Right atrium auricular region (tissue), 2 donors: ENCODE results near the gene TMEM167B. TPM values are rescaled to one million over a fixed set of nuclear protein-coding genes. Genes with fewer than 3 reads are reported as not detected.
"Not testable (repeated sequence)": the region's sequence is repeated elsewhere in the genome, so short reads cannot be mapped to it uniquely, and the experiment has no call there.

Source experiments
- DNase-seq: peaks from one replicate; pipeline ENCODE4 v3.0.0-alpha.2; 2019; ENCODE audit warnings: low spot score
- H3K27ac ChIP-seq, 2 donors: fragments of 200-600 bp; sonication (generic); 1 replicate in 1 of 2; 2 replicates in 1 of 2; pipeline ENCODE4 v1.5.1; 2016 to 2019
- H3K27me3 ChIP-seq, 2 donors: fragments of 200-600 bp; sonication (generic); one replicate each; pipeline versions ENCODE4 v1.5.1 to v1.6.0; 2017 to 2019
- H3K36me3 ChIP-seq: fragments of 200-600 bp; sonication (generic); one replicate; pipeline ENCODE4 v1.5.1; 2016
- H3K4me1 ChIP-seq, 2 donors: fragments of 200-600 bp; sonication (generic); one replicate each; pipeline versions ENCODE4 v1.5.1 to v1.6.0; 2017 to 2019
- H3K4me3 ChIP-seq, 2 donors: fragments of 200-600 bp; sonication (generic); 1 replicate in 1 of 2; 2 replicates in 1 of 2; pipeline ENCODE4 v1.5.1; 2017 to 2019; ENCODE audit warnings: mild to moderate bottlenecking in 1 of 2, moderate library complexity in 1 of 2
- H3K9me3 ChIP-seq, 2 donors: fragments of 200-600 bp; sonication (generic); one replicate each; pipeline ENCODE4 v1.5.1; 2019
- CTCF ChIP-seq, 2 donors: fragments of 200-600 bp; sonication (generic); IDR thresholded peaks; one replicate each; pipeline ENCODE4 v1.5.1; 2019; ENCODE audit warnings: antibody characterized with exemption in 2 of 2
- total RNA-seq, 2 donors: library from RNA; depleted of rRNA; stranded (reverse); fragments of >200 nt; gene quantifications; one replicate each; pipeline ENCODE4 v1.1.0, GENCODE V29; 2016

TMEM167B gene
- total RNA-seq, 2 donors from 2014 or later, result 18.9 to 23.9 TPM

GRCh38 chr1:109138358-109138757 is 47.8 kb downstream of the TMEM167B start:
- Histone ChIP-seq H3K4me3 (no peak overlapping the region), H3K9me3 (no peaks in the 10 kb centered on the region), H3K27me3 (no peaks in the 10 kb centered on the region), H3K4me1 (peaks cover 0 to 16% of the 10 kb centered on the region in 2 donors), H3K36me3 (no peaks in the 10 kb centered on the region), H3K27ac (no peak overlapping the region)
- DNase-seq, result no peak
- TF ChIP-seq CTCF (IDR thresholded peaks at IDR 0.05), result no peak

- Histone ChIP-seq H3K27ac (no peak overlapping the region), H3K4me1 (no peaks in the 10 kb centered on the region), H3K27me3 (no peaks in the 10 kb centered on the region), H3K4me3 (no peak overlapping the region), H3K36me3 (no peaks in the 10 kb centered on the region), H3K9me3 (no peaks in the 10 kb centered on the region)
- no peak for DNase-seq
- TF ChIP-seq CTCF (IDR thresholded peaks at IDR 0.05), result no peak
Measured at GRCh38 chr1:109140392-109140791, 49.8 kb downstream of the TMEM167B start.

GRCh38 chr1:109142260-109142659 is 51.7 kb downstream of the TMEM167B start:
- no peak for DNase-seq
- no peak for TF ChIP-seq CTCF (IDR thresholded peaks at IDR 0.05)
- Histone ChIP-seq H3K36me3 (no peaks in the 10 kb centered on the region), H3K27ac (no peak overlapping the region), H3K4me1 (no peaks in the 10 kb centered on the region), H3K9me3 (no peaks in the 10 kb centered on the region), H3K27me3 (no peaks in the 10 kb centered on the region), H3K4me3 (no peak overlapping the region)

GRCh38 chr1:109142725-109143124 is 52.2 kb downstream of the TMEM167B start:
- not testable (repeated sequence) for H3K27me3 ChIP-seq, H3K27ac ChIP-seq, H3K4me1 ChIP-seq, DNase-seq, H3K4me3 ChIP-seq, H3K9me3 ChIP-seq, H3K36me3 ChIP-seq

Other genes starting within 250 kb of the TMEM167B start
- gene AKNAD1, start 233.7 kb upstream of the TMEM167B start, total RNA-seq, result not detected
- 10 to 100 TPM in 1 of 2 donors, 1 to 10 TPM in 1; 7.9 to 17.2 TPM for gene GPSM2, start 213.8 kb upstream of the TMEM167B start, total RNA-seq
- gene CLCC1, start 127.3 kb upstream of the TMEM167B start, total RNA-seq, result 10 to 100 TPM; 19.7 to 20.5 TPM
- gene WDR47, start 48.7 kb upstream of the TMEM167B start, total RNA-seq, result 10 to 100 TPM; 14.0 to 22.4 TPM
- 10 to 100 TPM; 32.2 to 35.9 TPM for gene TAF13, start 14.8 kb upstream of the TMEM167B start, total RNA-seq
- gene ELAPOR1, start 23.4 kb downstream of the TMEM167B start, total RNA-seq, result under 1 TPM; 0.11 to 0.12 TPM
- gene SARS1, start 123.2 kb downstream of the TMEM167B start, total RNA-seq, result 100 to 1,000 TPM; 108 to 130 TPM
- 10 to 100 TPM; 20.2 to 23.7 TPM for gene CELSR2, start 158.8 kb downstream of the TMEM167B start, total RNA-seq
- gene PSRC1, start 192.4 kb downstream of the TMEM167B start, total RNA-seq, result 1 to 10 TPM; 2.2 to 2.4 TPM
- 100 to 1,000 TPM in 1 of 2 donors, 10 to 100 TPM in 1; 62.2 to 381 TPM for gene MYBPHL, start 216.2 kb downstream of the TMEM167B start, total RNA-seq